ENCODE data around the gene SLC16A3. TPM values are rescaled to one million over a fixed set of nuclear protein-coding genes. Genes with fewer than 3 reads are reported as not detected.
"Not testable (repeated sequence)": the region's sequence is repeated elsewhere in the genome, so short reads cannot be mapped to it uniquely, and the experiment has no call there.

Gene SLC16A3
- total RNA-seq, result 29.9 TPM
- 65.5 TPM for polyA plus RNA-seq

GRCh38 chr17:82228842-82229697 lies at the start of gene SLC16A3:
TSS of gene SLC16A3 (plus strand) at chr17:82229042. CDS start at chr17:82236009, 6,967 bp downstream.
- DNase-seq (ENCODE audit: extremely low spot score), result no peak
- no peaks in the 10 kb centered on the region for H3K36me3 ChIP-seq (ENCODE audit: insufficient read depth)
- no peaks in the 10 kb centered on the region for H3K4me1 ChIP-seq (ENCODE audit: insufficient read depth)
- peak within 1 kb of the TSS; percentile 64 for H3K4me3 ChIP-seq (ENCODE audit: low read depth, low read length)
- H3K27ac ChIP-seq (ENCODE audit: low read depth), result peak within 1 kb of the TSS; percentile 89
- WGBS, result 2% methylated on average over 105 of the region's 105 CpGs

- WGBS, result 91% methylated on average over 13 of the region's 13 CpGs
- no peak for DNase-seq (ENCODE audit: extremely low spot score)
Measured at GRCh38 chr17:82179412-82179811, 49.4 kb upstream of the SLC16A3 start.

GRCh38 chr17:82179946-82180475 lies 48.8 kb upstream of the SLC16A3 start:
- H3K4me3 ChIP-seq (ENCODE audit: low read depth, low read length), result no peak overlapping the region
- 92% methylated on average over 10 of the region's 10 CpGs for WGBS
- DNase-seq (ENCODE audit: extremely low spot score), result no peak
- H3K36me3 ChIP-seq (ENCODE audit: insufficient read depth), result no peaks in the 10 kb centered on the region
- H3K4me1 ChIP-seq (ENCODE audit: insufficient read depth), result no peaks in the 10 kb centered on the region
- H3K27ac ChIP-seq (ENCODE audit: low read depth), result no peak overlapping the region

More at GRCh38 chr17:82179412-82179811, 49.4 kb upstream of the SLC16A3 start:
- Histone ChIP-seq H3K27ac (ENCODE audit: low read depth) (no peak overlapping the region), H3K4me1 (ENCODE audit: insufficient read depth) (no peaks in the 10 kb centered on the region), H3K4me3 (ENCODE audit: low read depth, low read length) (no peak overlapping the region), H3K36me3 (ENCODE audit: insufficient read depth) (no peaks in the 10 kb centered on the region)

GRCh38 chr17:82180776-82181528 lies 47.9 kb upstream of the SLC16A3 start:
- Histone ChIP-seq H3K4me3 (ENCODE audit: low read depth, low read length) (no peak overlapping the region), H3K4me1 (ENCODE audit: insufficient read depth) (no peaks in the 10 kb centered on the region), H3K27ac (ENCODE audit: low read depth) (no peak overlapping the region), H3K36me3 (ENCODE audit: insufficient read depth) (no peaks in the 10 kb centered on the region)
- 90% methylated on average over 31 of the region's 31 CpGs for WGBS
- no peak for DNase-seq (ENCODE audit: extremely low spot score)

DNA sequence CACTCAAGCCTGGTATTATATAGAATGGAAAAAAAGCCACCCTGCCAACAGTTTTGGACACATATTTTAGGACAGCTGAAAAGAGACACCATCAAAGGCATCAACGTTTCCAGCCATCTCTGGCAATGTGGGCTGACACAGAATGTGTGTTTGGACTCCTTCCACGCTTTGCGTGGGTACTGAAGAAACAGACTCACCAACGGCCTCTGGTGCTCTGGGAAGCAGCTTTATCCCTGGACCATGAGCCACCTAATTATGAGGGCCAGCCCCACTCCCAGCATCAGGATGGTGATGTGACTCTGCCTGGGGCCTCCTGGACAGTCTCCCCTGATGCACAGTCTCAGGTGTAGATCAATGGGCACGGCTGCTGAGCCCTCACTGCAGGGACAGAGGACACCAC lies 44.1 kb upstream of the SLC16A3 start:
- no peaks in the 10 kb centered on the region for H3K36me3 ChIP-seq (ENCODE audit: insufficient read depth)
- DNase-seq (ENCODE audit: extremely low spot score), result no peak
- WGBS, result 85% methylated on average over 5 of the region's 5 CpGs
- H3K27ac ChIP-seq (ENCODE audit: low read depth), result no peak overlapping the region
- H3K4me1 ChIP-seq (ENCODE audit: insufficient read depth), result no peaks in the 10 kb centered on the region
- no peak overlapping the region for H3K4me3 ChIP-seq (ENCODE audit: low read depth, low read length)

GRCh38 chr17:82186221-82186620 lies 42.6 kb upstream of the SLC16A3 start:
- WGBS, result 96% methylated on average over 15 of the region's 15 CpGs
- Histone ChIP-seq H3K4me3 (ENCODE audit: low read depth, low read length) (no peak overlapping the region), H3K36me3 (ENCODE audit: insufficient read depth) (no peaks in the 10 kb centered on the region), H3K27ac (ENCODE audit: low read depth) (no peak overlapping the region), H3K4me1 (ENCODE audit: insufficient read depth) (no peaks in the 10 kb centered on the region)
- DNase-seq (ENCODE audit: extremely low spot score), result no peak

DNA sequence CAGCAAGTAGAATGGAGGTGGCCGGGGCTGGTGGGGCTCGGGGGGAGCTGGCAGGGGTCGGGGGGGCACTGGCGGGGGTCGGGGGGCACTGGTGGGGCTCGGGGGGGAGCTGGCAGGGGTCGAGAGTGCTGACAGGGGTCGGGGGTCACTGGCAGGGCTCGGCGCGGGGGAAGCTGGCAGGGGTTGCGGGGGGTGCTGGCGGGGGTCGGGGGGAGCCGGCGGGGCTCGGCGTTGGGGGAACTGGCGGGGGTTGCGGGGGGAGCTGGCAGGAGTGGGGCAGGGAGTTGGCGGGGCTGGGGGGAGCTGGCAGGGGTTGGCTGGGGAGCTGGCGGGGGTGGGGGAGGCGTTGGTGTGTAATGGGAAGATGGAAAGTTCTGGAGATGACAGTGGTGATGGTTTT lies 41.3 kb upstream of the SLC16A3 start:
- WGBS, result 93% methylated on average over 23 of the region's 23 CpGs
- Histone ChIP-seq H3K4me1 (ENCODE audit: insufficient read depth) (no peaks in the 10 kb centered on the region), H3K27ac (ENCODE audit: low read depth) (no peak overlapping the region), H3K36me3 (ENCODE audit: insufficient read depth) (no peaks in the 10 kb centered on the region), H3K4me3 (ENCODE audit: low read depth, low read length) (no peak overlapping the region)
- DNase-seq (ENCODE audit: extremely low spot score), result no peak

DNA sequence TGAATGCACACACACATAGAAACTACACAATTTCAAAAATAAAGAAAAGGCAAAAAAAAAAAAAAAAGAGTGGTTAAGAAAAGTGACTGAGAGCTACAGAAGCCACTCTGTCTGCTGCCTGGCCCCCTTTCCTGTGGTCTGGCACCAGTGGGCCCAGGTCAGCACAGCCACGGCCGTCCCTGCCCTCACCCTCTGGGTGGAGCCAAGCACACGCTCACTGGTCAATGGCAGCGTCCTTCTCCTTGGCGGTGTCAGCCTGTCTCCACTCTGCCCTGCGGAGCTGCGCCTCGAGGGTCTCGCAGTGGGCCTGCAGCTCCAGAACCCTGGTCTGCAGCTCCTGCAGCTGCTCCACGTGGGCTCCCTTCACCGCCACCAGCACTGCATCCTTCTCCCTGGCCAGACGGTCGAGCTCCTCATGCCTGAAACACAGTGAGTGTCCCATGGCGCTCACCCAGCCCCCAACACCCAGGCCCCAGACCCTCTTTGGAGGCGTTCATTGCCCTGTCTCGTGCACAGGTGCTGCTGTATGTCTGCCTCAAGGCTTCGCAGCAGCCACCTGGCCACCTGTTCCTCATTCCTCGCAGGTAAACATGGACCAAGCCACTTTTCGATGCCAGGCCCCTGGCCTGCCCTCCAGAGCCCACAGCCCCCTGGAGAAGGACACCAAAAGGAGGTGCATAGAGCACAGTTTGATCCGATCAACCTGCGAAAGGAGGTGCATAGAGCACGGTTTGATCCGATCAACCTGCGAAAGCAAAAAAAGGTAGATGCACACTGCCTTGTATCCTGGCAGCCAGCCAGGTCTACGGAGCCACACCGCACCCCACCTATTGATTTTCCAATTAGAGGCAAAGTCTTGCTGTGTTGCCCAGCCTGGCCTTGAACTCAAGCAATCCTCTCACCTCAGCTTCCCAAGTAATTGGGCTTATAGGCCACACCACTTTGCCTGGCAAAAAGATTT lies 40.6 kb upstream of the SLC16A3 start:
- no peak for DNase-seq (ENCODE audit: extremely low spot score)
- no peaks in the 10 kb centered on the region for H3K36me3 ChIP-seq (ENCODE audit: insufficient read depth)
- H3K27ac ChIP-seq (ENCODE audit: low read depth), result no peak overlapping the region
- H3K4me1 ChIP-seq (ENCODE audit: insufficient read depth), result no peaks in the 10 kb centered on the region
- H3K4me3 ChIP-seq (ENCODE audit: low read depth, low read length), result no peak overlapping the region
- 91% methylated on average over 26 of the region's 26 CpGs for WGBS

- H3K4me3 ChIP-seq (ENCODE audit: low read depth, low read length); H3K4me1 ChIP-seq (ENCODE audit: insufficient read depth); H3K36me3 ChIP-seq (ENCODE audit: insufficient read depth); H3K27ac ChIP-seq (ENCODE audit: low read depth); DNase-seq (ENCODE audit: extremely low spot score): not testable (repeated sequence)
- 63% methylated on average over 6 of the region's 6 CpGs for WGBS
Measured at GRCh38 chr17:82193050-82193449, 35.8 kb upstream of the SLC16A3 start.

DNA sequence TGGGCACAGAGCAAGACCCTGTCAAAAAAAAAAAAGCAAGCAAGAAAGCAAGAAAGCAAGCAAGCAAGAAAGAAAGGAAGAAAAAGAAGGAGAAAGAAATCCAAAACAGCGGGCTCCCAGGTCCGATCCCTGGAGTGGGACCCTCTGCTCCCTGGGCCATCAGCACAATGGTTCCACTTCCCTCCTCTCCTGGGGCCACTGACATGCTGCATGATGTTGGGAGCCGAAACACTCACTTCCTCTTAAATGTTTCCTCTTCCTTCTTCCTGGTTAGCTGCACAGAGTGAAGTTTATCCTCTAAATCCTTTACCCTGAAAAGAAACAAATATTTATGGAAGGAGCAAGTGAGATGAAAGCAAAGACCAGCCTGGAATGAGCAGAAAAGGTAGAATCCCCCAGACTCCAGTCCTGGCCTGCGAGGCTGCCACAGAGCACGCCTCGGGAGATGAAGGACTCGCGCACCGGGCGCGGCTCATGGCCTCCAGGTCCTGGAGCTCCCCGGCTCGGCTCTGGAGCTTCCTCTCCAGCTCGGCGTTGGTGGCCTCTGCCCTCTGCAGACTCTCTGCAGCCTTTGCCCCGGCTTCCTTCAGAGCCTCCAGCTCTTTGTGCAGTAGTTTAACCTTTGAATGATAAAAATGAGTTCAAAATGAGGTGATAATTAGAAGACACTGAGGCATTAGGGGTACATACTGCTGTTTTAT lies 35.2 kb upstream of the SLC16A3 start:
- no peak overlapping the region for H3K27ac ChIP-seq (ENCODE audit: low read depth)
- H3K4me1 ChIP-seq (ENCODE audit: insufficient read depth), result no peaks in the 10 kb centered on the region
- DNase-seq (ENCODE audit: extremely low spot score), result no peak
- H3K4me3 ChIP-seq (ENCODE audit: low read depth, low read length), result no peak overlapping the region
- no peaks in the 10 kb centered on the region for H3K36me3 ChIP-seq (ENCODE audit: insufficient read depth)
- WGBS, result 79% methylated on average over 16 of the region's 16 CpGs

- DNase-seq (ENCODE audit: extremely low spot score), result no peak
- H3K4me1 ChIP-seq (ENCODE audit: insufficient read depth), result no peaks in the 10 kb centered on the region
- H3K4me3 ChIP-seq (ENCODE audit: low read depth, low read length), result no peak overlapping the region
- WGBS, result 96% methylated on average over 16 of the region's 16 CpGs
- no peaks in the 10 kb centered on the region for H3K36me3 ChIP-seq (ENCODE audit: insufficient read depth)
- H3K27ac ChIP-seq (ENCODE audit: low read depth), result no peak overlapping the region
Measured at GRCh38 chr17:82194765-82195164, 34.1 kb upstream of the SLC16A3 start.

- Histone ChIP-seq H3K4me3 (ENCODE audit: low read depth, low read length) (no peak overlapping the region), H3K4me1 (ENCODE audit: insufficient read depth) (no peaks in the 10 kb centered on the region), H3K36me3 (ENCODE audit: insufficient read depth) (no peaks in the 10 kb centered on the region), H3K27ac (ENCODE audit: low read depth) (peak overlapping the region; percentile 61)
- no peak for DNase-seq (ENCODE audit: extremely low spot score)
- WGBS, result 51% methylated on average over 25 of the region's 25 CpGs
Measured at GRCh38 chr17:82195675-82196672, 32.9 kb upstream of the SLC16A3 start.
